ENCODE results near the gene SWT1. TPM values are rescaled to one million over a fixed set of nuclear protein-coding genes. Genes with fewer than 3 reads are reported as not detected.
"Not testable (repeated sequence)": the region's sequence is repeated elsewhere in the genome, so short reads cannot be mapped to it uniquely, and the experiment has no call there.

The SWT1 gene
- total and polyA plus RNA-seq, 4 donors = 6.6 to 22.9 (median 10.7) TPM

GRCh38 chr1:185255595-185255994 is 98.6 kb downstream of the SWT1 start:
- H3K4me3 ChIP-seq (ENCODE audit: low read depth, low read length); H3K27ac ChIP-seq (ENCODE audit: low read depth, low read length); H3K36me3 ChIP-seq (ENCODE audit: control insufficient read depth, insufficient read depth, low read length); H3K27me3 ChIP-seq (ENCODE audit: control insufficient read depth, insufficient read depth, low read length); H3K9me3 ChIP-seq (ENCODE audit: control insufficient read depth, insufficient read depth, low read length); DNase-seq (ENCODE audit: low read depth in 4 of 6, low spot score in 6 of 6); H3K4me1 ChIP-seq (ENCODE audit: control insufficient read depth, insufficient read depth, low read length): not testable (repeated sequence)
- no CpG with 5 or more reads among the region's 6 CpGs for WGBS (ENCODE audit: insufficient coverage)

GRCh38 chr1:185257116-185257949 is 100.4 kb downstream of the SWT1 start:
- H3K4me3 ChIP-seq (ENCODE audit: low read depth, low read length); H3K27ac ChIP-seq (ENCODE audit: low read depth, low read length): not testable (repeated sequence)
- WGBS (ENCODE audit: insufficient coverage) = 100% methylated on average over 5 of the region's 32 CpGs

GRCh38 chr1:185257950-185258208 is 100.9 kb downstream of the SWT1 start:
- Histone ChIP-seq H3K27me3 (ENCODE audit: control insufficient read depth, insufficient read depth, low read length) (no peaks in the 10 kb centered on the region), H3K36me3 (ENCODE audit: control insufficient read depth, insufficient read depth, low read length) (no peaks in the 10 kb centered on the region), H3K4me3 (ENCODE audit: low read depth, low read length) (no peak overlapping the region), H3K9me3 (ENCODE audit: control insufficient read depth, insufficient read depth, low read length) (no peaks in the 10 kb centered on the region), H3K4me1 (ENCODE audit: control insufficient read depth, insufficient read depth, low read length) (no peaks in the 10 kb centered on the region), H3K27ac (ENCODE audit: low read depth, low read length) (no peak overlapping the region)
- no CpG with 5 or more reads among the region's 2 CpGs for WGBS (ENCODE audit: insufficient coverage)
- DNase-seq (ENCODE audit: low read depth in 4 of 6, low spot score in 6 of 6) = no peak

More at GRCh38 chr1:185257116-185257949, 100.4 kb downstream of the SWT1 start:
- not testable (repeated sequence) for DNase-seq (ENCODE audit: low read depth in 4 of 6, low spot score in 6 of 6); H3K27me3 ChIP-seq (ENCODE audit: control insufficient read depth, insufficient read depth, low read length); H3K36me3 ChIP-seq (ENCODE audit: control insufficient read depth, insufficient read depth, low read length); H3K4me1 ChIP-seq (ENCODE audit: control insufficient read depth, insufficient read depth, low read length); H3K9me3 ChIP-seq (ENCODE audit: control insufficient read depth, insufficient read depth, low read length)

GRCh38 chr1:185258676-185259075 is 101.7 kb downstream of the SWT1 start:
- no peaks in the 10 kb centered on the region for H3K4me1 ChIP-seq (ENCODE audit: control insufficient read depth, insufficient read depth, low read length)
- no peak overlapping the region for H3K4me3 ChIP-seq (ENCODE audit: low read depth, low read length)
- no peak overlapping the region for H3K27ac ChIP-seq (ENCODE audit: low read depth, low read length)
- no peak for DNase-seq (ENCODE audit: low read depth in 4 of 6, low spot score in 6 of 6)
- no peaks in the 10 kb centered on the region for H3K27me3 ChIP-seq (ENCODE audit: control insufficient read depth, insufficient read depth, low read length)
- no peaks in the 10 kb centered on the region for H3K36me3 ChIP-seq (ENCODE audit: control insufficient read depth, insufficient read depth, low read length)
- WGBS (ENCODE audit: insufficient coverage) = no CpG with 5 or more reads among the region's 1 CpG
- H3K9me3 ChIP-seq (ENCODE audit: control insufficient read depth, insufficient read depth, low read length) = no peaks in the 10 kb centered on the region

DNA sequence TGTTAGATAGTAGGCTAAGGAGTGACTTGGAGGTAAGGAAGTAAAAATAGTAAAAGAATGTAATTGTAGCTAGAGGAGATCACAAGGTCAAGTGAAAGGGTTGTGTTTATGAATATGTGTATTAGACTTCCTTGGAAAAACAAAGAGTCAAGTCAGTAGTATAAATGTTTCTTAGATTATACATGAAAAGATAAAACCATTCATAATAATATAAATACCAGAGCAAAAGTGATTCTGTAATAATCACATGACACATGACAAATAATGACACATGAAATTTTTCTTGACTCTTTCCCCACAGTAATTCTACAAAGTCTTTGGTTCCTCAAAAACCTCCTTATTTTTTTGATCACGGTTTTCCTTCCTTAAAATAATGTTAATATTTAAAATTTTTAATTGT is 103.6 kb downstream of the SWT1 start:
- Histone ChIP-seq H3K4me3 (ENCODE audit: low read depth, low read length) (no peak overlapping the region), H3K36me3 (ENCODE audit: control insufficient read depth, insufficient read depth, low read length) (no peaks in the 10 kb centered on the region), H3K27ac (ENCODE audit: low read depth, low read length) (no peak overlapping the region), H3K27me3 (ENCODE audit: control insufficient read depth, insufficient read depth, low read length) (no peaks in the 10 kb centered on the region), H3K9me3 (ENCODE audit: control insufficient read depth, insufficient read depth, low read length) (no peaks in the 10 kb centered on the region), H3K4me1 (ENCODE audit: control insufficient read depth, insufficient read depth, low read length) (no peaks in the 10 kb centered on the region)
- DNase-seq (ENCODE audit: low read depth in 4 of 6, low spot score in 6 of 6) = no peak
- WGBS (ENCODE audit: insufficient coverage) = no CpG with 5 or more reads among the region's 1 CpG

DNA sequence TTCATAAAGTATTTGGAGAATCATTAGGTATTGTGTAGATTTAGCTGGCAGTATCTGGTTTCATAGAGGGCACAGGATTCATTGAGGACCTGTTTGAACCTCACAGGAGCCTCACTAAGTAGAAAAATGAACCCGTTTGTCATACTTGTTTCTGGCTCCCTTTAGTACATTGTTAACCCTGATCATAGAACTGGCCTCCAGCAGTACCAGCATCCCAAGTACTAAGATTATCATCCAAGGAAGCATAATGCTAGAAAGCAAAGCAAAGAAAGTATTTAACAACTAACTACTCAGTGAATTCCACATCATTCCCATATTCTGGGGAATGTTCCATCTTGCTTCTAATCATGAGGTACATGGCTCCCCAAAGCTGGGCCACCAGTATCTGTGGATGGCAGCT is 105.2 kb downstream of the SWT1 start:
- Histone ChIP-seq H3K36me3 (ENCODE audit: control insufficient read depth, insufficient read depth, low read length) (no peaks in the 10 kb centered on the region), H3K27ac (ENCODE audit: low read depth, low read length) (no peak overlapping the region), H3K4me1 (ENCODE audit: control insufficient read depth, insufficient read depth, low read length) (no peaks in the 10 kb centered on the region), H3K4me3 (ENCODE audit: low read depth, low read length) (no peak overlapping the region), H3K27me3 (ENCODE audit: control insufficient read depth, insufficient read depth, low read length) (no peaks in the 10 kb centered on the region), H3K9me3 (ENCODE audit: control insufficient read depth, insufficient read depth, low read length) (no peaks in the 10 kb centered on the region)
- 83% methylated on average over 1 of the region's 1 CpG for WGBS (ENCODE audit: insufficient coverage)
- no peak for DNase-seq (ENCODE audit: low read depth in 4 of 6, low spot score in 6 of 6)

GRCh38 chr1:185263292-185263691 is 106.3 kb downstream of the SWT1 start:
- Histone ChIP-seq H3K36me3 (ENCODE audit: control insufficient read depth, insufficient read depth, low read length) (no peaks in the 10 kb centered on the region), H3K9me3 (ENCODE audit: control insufficient read depth, insufficient read depth, low read length) (no peaks in the 10 kb centered on the region), H3K4me1 (ENCODE audit: control insufficient read depth, insufficient read depth, low read length) (no peaks in the 10 kb centered on the region), H3K27ac (ENCODE audit: low read depth, low read length) (no peak overlapping the region), H3K4me3 (ENCODE audit: low read depth, low read length) (no peak overlapping the region), H3K27me3 (ENCODE audit: control insufficient read depth, insufficient read depth, low read length) (no peaks in the 10 kb centered on the region)
- no peak for DNase-seq (ENCODE audit: low read depth in 4 of 6, low spot score in 6 of 6)
- 71% methylated on average over 1 of the region's 3 CpGs for whole genome bisulfite sequencing (ENCODE audit: insufficient coverage)

GRCh38 chr1:185263780-185264179 is 106.8 kb downstream of the SWT1 start:
- no CpG with 5 or more reads among the region's 1 CpG for WGBS (ENCODE audit: insufficient coverage)
- H3K27me3 ChIP-seq (ENCODE audit: control insufficient read depth, insufficient read depth, low read length) = no peaks in the 10 kb centered on the region
- no peaks in the 10 kb centered on the region for H3K9me3 ChIP-seq (ENCODE audit: control insufficient read depth, insufficient read depth, low read length)
- H3K36me3 ChIP-seq (ENCODE audit: control insufficient read depth, insufficient read depth, low read length) = no peaks in the 10 kb centered on the region
- H3K4me3 ChIP-seq (ENCODE audit: low read depth, low read length) = no peak overlapping the region
- DNase-seq (ENCODE audit: low read depth in 4 of 6, low spot score in 6 of 6) = no peak
- no peaks in the 10 kb centered on the region for H3K4me1 ChIP-seq (ENCODE audit: control insufficient read depth, insufficient read depth, low read length)
- no peak overlapping the region for H3K27ac ChIP-seq (ENCODE audit: low read depth, low read length)

DNA sequence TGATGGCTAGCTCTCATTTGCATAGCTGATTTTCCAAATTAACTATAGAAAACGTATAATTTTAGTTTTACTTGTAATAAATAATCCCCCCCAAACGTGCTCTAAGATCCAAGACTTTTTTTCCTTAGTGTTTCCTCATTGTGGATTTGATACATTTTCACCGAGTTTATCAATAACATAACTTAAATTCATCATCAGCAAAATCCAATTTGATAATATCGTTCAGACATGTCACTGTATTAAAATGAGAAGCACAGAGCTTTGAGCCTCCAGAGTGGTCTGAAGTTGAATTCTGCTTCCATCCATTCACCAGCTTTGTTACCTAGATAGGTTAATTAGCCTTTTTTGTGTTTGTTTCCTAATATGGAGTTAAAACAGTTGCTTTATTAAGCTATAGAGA is 108.3 kb downstream of the SWT1 start:
- Histone ChIP-seq H3K27ac (ENCODE audit: low read depth, low read length) (no peak overlapping the region), H3K9me3 (ENCODE audit: control insufficient read depth, insufficient read depth, low read length) (no peaks in the 10 kb centered on the region), H3K4me3 (ENCODE audit: low read depth, low read length) (no peak overlapping the region), H3K27me3 (ENCODE audit: control insufficient read depth, insufficient read depth, low read length) (no peaks in the 10 kb centered on the region), H3K4me1 (ENCODE audit: control insufficient read depth, insufficient read depth, low read length) (no peaks in the 10 kb centered on the region), H3K36me3 (ENCODE audit: control insufficient read depth, insufficient read depth, low read length) (no peaks in the 10 kb centered on the region)
- no peak for DNase-seq (ENCODE audit: low read depth in 4 of 6, low spot score in 6 of 6)
- no CpG with 5 or more reads among the region's 4 CpGs for WGBS (ENCODE audit: insufficient coverage)

DNA sequence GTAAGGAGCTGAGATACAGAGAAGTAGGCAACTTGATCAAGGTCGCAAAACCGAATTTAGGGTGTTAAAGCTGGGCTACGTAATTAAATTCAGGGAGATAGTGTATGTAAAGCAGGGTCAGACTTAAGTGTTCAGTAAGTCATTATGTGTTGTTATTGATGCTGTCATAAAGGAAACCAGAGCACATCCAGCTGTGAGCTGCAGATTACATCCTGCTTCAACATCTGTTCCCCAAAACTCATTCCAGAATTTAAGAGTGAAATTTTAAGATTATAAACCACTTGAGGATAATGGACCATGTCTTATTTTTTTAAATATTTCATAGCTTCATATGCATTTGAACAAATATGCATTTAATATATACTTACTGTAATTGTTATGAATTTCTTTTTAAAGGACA is 110.3 kb downstream of the SWT1 start:
- 52% methylated on average over 3 of the region's 3 CpGs for WGBS (ENCODE audit: insufficient coverage)
- Histone ChIP-seq H3K27me3 (ENCODE audit: control insufficient read depth, insufficient read depth, low read length) (no peaks in the 10 kb centered on the region), H3K36me3 (ENCODE audit: control insufficient read depth, insufficient read depth, low read length) (no peaks in the 10 kb centered on the region), H3K4me3 (ENCODE audit: low read depth, low read length) (no peak overlapping the region), H3K9me3 (ENCODE audit: control insufficient read depth, insufficient read depth, low read length) (no peaks in the 10 kb centered on the region), H3K27ac (ENCODE audit: low read depth, low read length) (no peak overlapping the region), H3K4me1 (ENCODE audit: control insufficient read depth, insufficient read depth, low read length) (no peaks in the 10 kb centered on the region)
- peak in 1 of 6 donors; percentile 14 for DNase-seq (ENCODE audit: low read depth in 4 of 6, low spot score in 6 of 6)
